Fibroblast of lung (primary cell): ENCODE measurements around the gene PPP2R5D. TPM values are rescaled to one million over a fixed set of nuclear protein-coding genes. Genes with fewer than 3 reads are reported as not detected.

Experiments used
- DNase-seq, 2 donors: peaks; one replicate each; pipeline versions ENCODE4 v3.0.0 to v3.0.0-alpha.2; 2010; ENCODE audit warnings: low read depth in 2 of 2
- H2AFZ ChIP-seq: 2 replicates; pipeline ENCODE4 v1.5.1; 2012; ENCODE audit warnings: low read length, control low read depth, inconsistent platforms
- H3K27ac ChIP-seq: 2 replicates; pipeline ENCODE4 v1.5.1; 2011; ENCODE audit warnings: low read length, control low read depth; ENCODE audit not compliant: insufficient read depth
- H3K27me3 ChIP-seq: 2 replicates; pipeline ENCODE4 v1.5.1; 2011; ENCODE audit warnings: mild to moderate bottlenecking, low read length; ENCODE audit not compliant: control insufficient read depth, insufficient read depth
- H3K36me3 ChIP-seq: 2 replicates; pipeline ENCODE4 v1.5.1; 2011; ENCODE audit warnings: low read length; ENCODE audit not compliant: control insufficient read depth, insufficient read depth
- H3K4me1 ChIP-seq: 2 replicates; pipeline ENCODE4 v1.5.1; 2011; ENCODE audit warnings: low read length; ENCODE audit not compliant: control insufficient read depth, insufficient read depth; ENCODE audit errors: extremely low read depth
- H3K4me2 ChIP-seq: 2 replicates; pipeline ENCODE4 v1.5.1; 2011; ENCODE audit warnings: low read length, control low read depth; ENCODE audit not compliant: insufficient read depth; ENCODE audit errors: extremely low read depth
- H3K4me3 ChIP-seq, 4 experiments: fragments of 200-600 bp in 1 of 4; sonication (generic) in 1 of 4; replicated peaks in 1 of 4; 2 replicates each; pipeline ENCODE4 v1.5.1; 2011 to 2016; ENCODE audit warnings: low read length in 4 of 4, low read depth in 3 of 4, mild to moderate bottlenecking in 3 of 4, control low read depth in 2 of 4, inconsistent platforms in 1 of 4, mixed read lengths in 1 of 4; ENCODE audit not compliant: insufficient read depth in 1 of 4; ENCODE audit errors: control extremely low read depth in 1 of 4
- H3K79me2 ChIP-seq: 2 replicates; pipeline ENCODE4 v1.5.1; 2012; ENCODE audit warnings: mild to moderate bottlenecking, low read length, inconsistent platforms; ENCODE audit not compliant: control insufficient read depth, insufficient read depth
- H3K9ac ChIP-seq: 2 replicates; pipeline ENCODE4 v1.5.1; 2011; ENCODE audit warnings: mild to moderate bottlenecking, low read length, control low read depth; ENCODE audit not compliant: insufficient read depth
- H3K9me3 ChIP-seq: 2 replicates; pipeline ENCODE4 v1.5.1; 2012; ENCODE audit warnings: low read depth, low read length; ENCODE audit not compliant: control insufficient read depth, insufficient read depth
- H4K20me1 ChIP-seq: 2 replicates; pipeline ENCODE4 v1.5.1; 2011; ENCODE audit warnings: low read length; ENCODE audit not compliant: control insufficient read depth, insufficient read depth; ENCODE audit errors: extremely low read depth
- CTCF ChIP-seq, 2 donors: IDR thresholded peaks in 1 of 2; conservative IDR thresholded peaks in 1 of 2; 1 replicate in 1 of 2; 2 replicates in 1 of 2; pipeline ENCODE4 v1.5.1; 2011 to 2012; ENCODE audit warnings: low read length in 2 of 2, control low read depth in 1 of 2, inconsistent platforms in 1 of 2, low read depth in 1 of 2, mild to moderate bottlenecking in 1 of 2
- EZH2 ChIP-seq: IDR thresholded peaks from 2 replicates; pipeline ENCODE4 v1.5.1; 2012; ENCODE audit warnings: low read length, control low read depth, mild to moderate bottlenecking; ENCODE audit errors: missing control alignments
- polyA plus RNA-seq, 2 donors: library from polyadenylated mRNA; depleted of rRNA in 1 of 2; stranded (reverse) in 1 of 2; unstranded in 1 of 2; fragments of >200 nt; gene quantifications; 2 replicates each; pipeline ENCODE4 v1.2.1, GENCODE V29; 2011 to 2012; ENCODE audit warnings: missing spikeins in 1 of 2
- total RNA-seq: library from RNA; depleted of rRNA; stranded (reverse); fragments of >200 nt; gene quantifications from 2 replicates; pipeline ENCODE4 v1.2.1, GENCODE V29; 2014

PPP2R5D gene
- total and polyA plus RNA-seq, 2 donors (not counting 1 experiment from before 2014, with no cell fraction given): 27.1 to 39.3 TPM

DNA sequence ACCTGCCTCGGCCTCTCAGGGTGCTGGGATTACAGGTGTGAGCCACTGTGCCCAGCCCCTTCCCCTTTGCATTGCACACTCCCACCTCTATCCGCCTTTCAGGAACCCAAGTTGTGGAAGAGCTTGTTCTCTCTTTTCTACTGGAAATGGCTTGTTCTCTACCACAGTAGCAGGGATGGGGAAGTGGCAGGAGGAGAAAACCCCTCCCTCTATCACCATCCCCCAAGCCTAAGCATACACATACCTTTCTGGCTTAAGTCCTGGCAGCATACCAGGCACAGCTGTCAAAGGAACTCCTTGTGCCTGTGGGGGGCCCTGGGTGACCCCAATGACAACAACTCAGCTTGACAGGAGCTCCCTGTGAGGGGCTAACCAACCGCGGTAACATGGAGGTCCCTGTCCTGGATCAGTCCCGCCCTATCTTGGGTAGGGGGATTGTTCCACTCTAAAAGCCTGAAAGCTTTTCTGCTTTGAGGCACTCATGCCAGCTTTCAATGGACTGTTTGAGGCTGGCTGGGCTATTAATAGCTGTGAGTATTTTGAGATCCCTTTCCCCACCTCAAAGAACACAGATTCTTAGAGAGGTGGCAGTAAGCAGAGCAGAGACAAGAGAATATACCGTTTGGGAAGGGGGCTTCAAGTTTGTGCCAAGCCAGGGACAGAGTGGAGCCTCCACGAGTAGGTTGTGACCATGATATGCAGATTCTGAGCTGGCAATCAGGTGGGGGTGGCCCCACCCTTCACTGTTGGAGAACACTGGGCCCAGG, 32.0 kb downstream of the PPP2R5D start:
- Histone ChIP-seq H4K20me1 (no peaks in the 10 kb centered on the region), H3K27ac (no peak overlapping the region), H3K4me1 (peaks cover 27% of the 10 kb centered on the region), H3K27me3 (no peaks in the 10 kb centered on the region), H3K9ac (no peak overlapping the region), H2AFZ (no peak overlapping the region), H3K4me2 (peak overlapping the region; percentile 27), H3K9me3 (no peaks in the 10 kb centered on the region), H3K4me3 (peak overlapping the region in 1 of 4 experiments; percentile 20), H3K79me2 (peaks cover 47% of the 10 kb centered on the region), H3K36me3 (peaks cover 27% of the 10 kb centered on the region)
- no peak for TF ChIP-seq EZH2
- TF ChIP-seq CTCF (conservative IDR thresholded peaks at IDR 0.05 in 1 of 2, IDR thresholded peaks at IDR 0.05 in 1 of 2; ENCODE audit: low read depth in 1 of 2, low read length in 2 of 2): no peak
- no peak for DNase-seq

DNA sequence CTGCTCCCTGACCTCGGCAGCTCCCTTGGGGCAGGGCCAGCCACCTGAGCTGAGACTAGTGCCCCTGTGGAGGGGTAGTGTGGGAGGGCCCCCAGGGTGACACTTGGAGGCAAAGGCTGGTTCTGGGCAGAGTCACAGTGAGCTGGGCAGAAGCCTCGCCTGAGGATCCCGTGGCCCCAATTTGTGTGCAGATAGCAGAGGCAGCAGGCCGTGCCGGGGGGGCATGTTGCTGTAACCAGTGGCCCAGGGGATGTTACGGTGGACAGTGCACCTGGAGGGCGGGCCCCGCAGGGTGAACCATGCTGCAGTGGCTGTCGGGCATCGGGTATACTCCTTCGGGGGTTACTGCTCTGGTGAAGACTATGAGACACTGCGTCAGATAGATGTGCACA, 32.6 kb downstream of the PPP2R5D start:
- H3K9me3 ChIP-seq: no peaks in the 10 kb centered on the region
- peaks cover 24% of the 10 kb centered on the region for H3K36me3 ChIP-seq
- peaks cover 50% of the 10 kb centered on the region for H3K79me2 ChIP-seq
- no peak for DNase-seq
- peak overlapping the region; percentile 27 for H3K4me2 ChIP-seq
- peaks cover 27% of the 10 kb centered on the region for H3K4me1 ChIP-seq
- TF ChIP-seq EZH2: no peak
- no peak for TF ChIP-seq CTCF (conservative IDR thresholded peaks at IDR 0.05 in 1 of 2, IDR thresholded peaks at IDR 0.05 in 1 of 2; ENCODE audit: low read depth in 1 of 2, low read length in 2 of 2)
- H3K4me3 ChIP-seq: peak overlapping the region in 1 of 4 experiments; percentile 20
- H2AFZ ChIP-seq: no peak overlapping the region
- H3K27ac ChIP-seq: no peak overlapping the region
- no peaks in the 10 kb centered on the region for H4K20me1 ChIP-seq
- H3K9ac ChIP-seq: no peak overlapping the region
- no peaks in the 10 kb centered on the region for H3K27me3 ChIP-seq

DNA sequence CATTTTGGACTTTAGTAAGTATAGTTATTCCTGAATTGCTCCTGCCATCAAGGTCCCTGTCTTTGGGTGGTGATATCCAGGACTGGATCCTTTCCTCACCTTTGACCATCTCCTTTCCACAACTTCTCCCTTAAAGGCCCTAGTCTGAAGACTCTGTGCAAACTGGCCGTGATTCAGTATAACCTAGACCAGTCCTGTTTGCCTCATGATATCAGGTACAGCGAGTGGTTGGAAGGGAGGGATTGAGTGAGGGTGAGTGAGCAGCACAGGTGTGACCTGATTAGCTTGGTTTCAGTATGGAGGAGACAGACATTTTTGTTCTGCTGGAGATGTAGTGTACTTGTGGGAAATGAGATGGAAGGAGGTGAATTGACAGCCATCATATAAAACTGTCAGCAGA, 34.8 kb downstream of the PPP2R5D start:
- H3K4me2 ChIP-seq: no peak overlapping the region
- no peaks in the 10 kb centered on the region for H3K9me3 ChIP-seq
- no peaks in the 10 kb centered on the region for H3K27me3 ChIP-seq
- H3K4me3 ChIP-seq: no peak overlapping the region
- peaks cover 58% of the 10 kb centered on the region for H3K79me2 ChIP-seq
- H3K27ac ChIP-seq: no peak overlapping the region
- H3K9ac ChIP-seq: no peak overlapping the region
- no peaks in the 10 kb centered on the region for H4K20me1 ChIP-seq
- TF ChIP-seq EZH2 (no peak), CTCF (conservative IDR thresholded peaks at IDR 0.05 in 1 of 2, IDR thresholded peaks at IDR 0.05 in 1 of 2; ENCODE audit: low read depth in 1 of 2, low read length in 2 of 2) (no peak)
- peaks cover 26% of the 10 kb centered on the region for H3K36me3 ChIP-seq
- H3K4me1 ChIP-seq: peaks cover 20% of the 10 kb centered on the region
- no peak overlapping the region for H2AFZ ChIP-seq
- DNase-seq: no peak
